Brain pericyte (primary cell): Measurements from ENCODE around the gene MFSD2A.
"Not testable (repeated sequence)": the region's sequence is repeated elsewhere in the genome, so short reads cannot be mapped to it uniquely, and the experiment has no call there.

Experiments used
- DNase-seq: peaks from one replicate; pipeline ENCODE4 v3.0.0-alpha.2; 2012; ENCODE audit warnings: low read depth, low spot score

Gene MFSD2A

GRCh38 chr1:39969048-39969447 is 14.1 kb downstream of the MFSD2A start:
- DNase-seq: no peak

GRCh38 chr1:39969531-39970270 is 14.8 kb downstream of the MFSD2A start:
- DNase-seq: no peak

- DNase-seq: no peak
Measured at GRCh38 chr1:39970274-39970673, 15.3 kb downstream of the MFSD2A start.

- no peak for DNase-seq
Measured at GRCh38 chr1:39971138-39971537, 16.2 kb downstream of the MFSD2A start.

- DNase-seq: no peak
Measured at GRCh38 chr1:39973503-39974135, 18.7 kb downstream of the MFSD2A start.

GRCh38 chr1:39976732-39977131 is 21.8 kb downstream of the MFSD2A start:
- no peak for DNase-seq

- no peak for DNase-seq
Measured at GRCh38 chr1:39977202-39977601, 22.3 kb downstream of the MFSD2A start.

GRCh38 chr1:39979654-39980053 is 24.7 kb downstream of the MFSD2A start:
- DNase-seq: no peak

GRCh38 chr1:39980555-39981313 is 25.8 kb downstream of the MFSD2A start:
- DNase-seq: no peak

- no peak for DNase-seq
Measured at GRCh38 chr1:39981385-39981784, 26.4 kb downstream of the MFSD2A start.

GRCh38 chr1:39981945-39982344 is 27.0 kb downstream of the MFSD2A start:
- no peak for DNase-seq

- DNase-seq: not testable (repeated sequence)
Measured at GRCh38 chr1:39984480-39984879, 29.5 kb downstream of the MFSD2A start.

- DNase-seq: no peak
Measured at GRCh38 chr1:39984951-39985350, 30.0 kb downstream of the MFSD2A start.

GRCh38 chr1:39987869-39988268 is 32.9 kb downstream of the MFSD2A start:
- DNase-seq: no peak

GRCh38 chr1:39988618-39989343 is 33.8 kb downstream of the MFSD2A start:
- no peak for DNase-seq

GRCh38 chr1:39990428-39990827 is 35.5 kb downstream of the MFSD2A start:
- no peak for DNase-seq

GRCh38 chr1:39992234-39992633 is 37.3 kb downstream of the MFSD2A start:
- DNase-seq: no peak

- DNase-seq: no peak
Measured at GRCh38 chr1:39992888-39993287, 37.9 kb downstream of the MFSD2A start.

GRCh38 chr1:39995973-39996393 is 41.0 kb downstream of the MFSD2A start:
- no peak for DNase-seq

GRCh38 chr1:39996396-39997004 is 41.6 kb downstream of the MFSD2A start:
- DNase-seq: no peak

GRCh38 chr1:40001456-40001855 is 46.5 kb downstream of the MFSD2A start:
- DNase-seq: no peak
